ENCODE measurements around the gene C6orf62.

GRCh38 chr6:24660105-24660504 is 58.8 kb downstream of the C6orf62 start:
- TF ChIP-seq MAX (CRISPR knock-in tag; IDR thresholded peaks at IDR 0.05) (no peak), USF2 (CRISPR knock-in tag; IDR thresholded peaks at IDR 0.05) (no peak), ETV6 (CRISPR knock-in tag; IDR thresholded peaks at IDR 0.05) (no peak), IRF2 (CRISPR knock-in tag; IDR thresholded peaks at IDR 0.05; ENCODE audit: borderline replicate concordance, low read depth) (no peak), CTCF (IDR thresholded peaks at IDR 0.05) (no peak)
